Stromal cell of bone marrow (primary cell): ENCODE measurements around the gene CSTPP1.
"Not testable (repeated sequence)": the region's sequence is repeated elsewhere in the genome, so short reads cannot be mapped to it uniquely, and the experiment has no call there.

Source experiments
- DNase-seq: peaks from one replicate; pipeline ENCODE4 v3.0.0-alpha.2; 2012; ENCODE audit warnings: low read depth

Gene CSTPP1

DNA sequence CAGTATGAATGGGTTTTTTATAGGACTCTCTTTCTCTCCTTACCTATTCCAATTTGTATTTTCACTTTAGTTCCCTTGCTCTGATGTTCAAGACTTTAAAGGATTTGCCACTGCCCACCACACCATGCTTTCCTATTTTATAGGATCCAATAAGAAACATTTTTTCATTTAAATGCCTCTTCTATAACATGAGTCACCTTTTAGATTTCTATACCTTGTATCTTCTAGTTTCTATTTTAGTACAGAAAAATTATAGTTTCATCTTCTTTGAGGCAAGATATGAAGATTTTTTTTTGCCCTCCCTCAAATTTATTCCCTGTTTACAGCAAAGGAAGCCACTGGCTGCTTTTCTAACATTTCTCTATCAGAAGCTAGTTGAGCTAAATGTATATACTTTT is 163.4 kb downstream of the CSTPP1 start:
- DNase-seq, result no peak

DNA sequence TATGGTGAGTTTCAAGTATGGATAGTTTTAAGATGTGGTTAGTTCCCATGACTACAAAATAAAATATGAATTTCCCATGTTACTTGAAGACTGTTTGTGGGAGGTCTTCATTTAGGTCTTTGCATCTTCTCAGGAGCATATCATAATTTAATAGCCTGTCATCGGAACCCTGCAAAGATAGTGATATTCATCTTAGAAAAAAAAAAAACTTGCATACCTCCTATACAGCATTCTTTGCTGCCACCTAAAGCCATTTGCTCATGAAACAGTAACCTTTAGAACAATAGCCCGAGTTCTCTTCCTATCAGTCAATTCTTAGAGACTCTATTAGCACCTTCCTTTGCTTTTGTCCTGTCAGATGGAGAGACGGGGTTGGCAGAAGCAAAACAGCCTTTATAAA is 164.8 kb downstream of the CSTPP1 start:
- no peak for DNase-seq

DNA sequence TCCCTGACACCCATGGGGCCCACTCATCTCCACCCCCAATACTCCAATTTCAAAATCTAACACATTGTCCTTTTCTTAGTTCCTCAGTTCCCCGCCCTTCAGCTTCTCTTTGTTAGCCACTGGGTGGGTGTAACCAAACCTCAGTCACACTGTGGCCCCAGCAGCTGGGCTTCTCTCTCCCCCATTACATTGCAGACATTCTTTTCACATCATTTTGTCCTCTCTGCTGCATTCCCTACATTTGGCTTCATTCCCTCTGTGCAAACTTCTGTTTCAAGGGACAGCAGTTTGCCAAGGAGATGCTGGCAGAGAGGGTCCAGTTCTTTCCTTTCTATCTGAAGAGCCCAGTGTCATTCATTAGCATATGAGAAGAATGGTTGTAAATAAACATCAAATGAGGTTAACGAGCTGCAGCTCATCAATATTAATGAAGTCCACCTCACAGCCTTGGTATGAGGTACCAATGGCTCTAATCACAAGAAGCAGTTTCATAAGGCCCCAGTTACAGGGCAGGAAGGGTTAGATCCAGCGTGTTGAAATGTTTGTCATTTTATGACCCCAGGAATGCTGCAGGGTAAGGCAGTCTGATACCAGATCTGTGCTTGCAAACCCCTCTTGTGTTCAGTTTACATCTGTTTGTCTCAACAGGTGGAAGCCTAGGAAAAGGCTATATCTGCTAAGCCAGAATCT is 167.8 kb downstream of the CSTPP1 start:
- no peak for DNase-seq

DNA sequence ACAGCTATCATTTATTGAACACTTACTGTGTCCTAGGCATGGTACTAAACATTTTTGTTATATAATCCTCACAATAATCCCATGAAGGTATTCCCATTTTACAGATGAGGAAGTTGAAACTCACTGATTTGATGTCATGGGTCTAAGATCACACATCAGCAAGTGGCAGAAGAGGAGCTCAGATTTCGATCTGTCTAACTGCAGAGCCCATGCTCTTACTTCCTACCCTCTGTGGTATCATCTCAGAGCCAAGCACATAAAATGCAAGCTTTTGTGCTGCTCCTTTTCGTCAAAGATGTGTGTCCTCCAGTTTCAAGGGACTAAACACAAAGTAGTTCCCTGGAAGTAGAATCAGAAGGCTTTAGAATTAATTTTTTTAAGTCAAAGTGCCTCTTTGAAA is 169.0 kb downstream of the CSTPP1 start:
- no peak for DNase-seq

DNA sequence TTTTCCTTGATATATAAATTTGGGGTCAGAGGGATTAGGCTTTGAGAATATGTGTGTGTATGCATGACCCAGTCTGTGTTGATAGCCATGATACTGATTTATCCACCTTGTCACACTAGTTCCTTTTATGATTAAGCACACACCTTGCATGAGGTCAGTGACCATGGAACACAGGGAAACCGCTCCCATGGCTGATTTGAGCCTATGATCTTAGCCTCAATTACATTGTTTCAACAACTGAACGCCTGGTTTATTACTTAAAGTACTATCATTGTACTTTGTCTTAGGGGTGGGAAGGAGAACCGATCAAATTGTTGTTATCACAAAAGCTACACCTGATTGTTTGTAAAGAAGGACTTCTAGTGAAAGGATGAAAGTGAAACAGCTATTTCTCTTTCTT is 169.4 kb downstream of the CSTPP1 start:
- DNase-seq, result no peak

DNA sequence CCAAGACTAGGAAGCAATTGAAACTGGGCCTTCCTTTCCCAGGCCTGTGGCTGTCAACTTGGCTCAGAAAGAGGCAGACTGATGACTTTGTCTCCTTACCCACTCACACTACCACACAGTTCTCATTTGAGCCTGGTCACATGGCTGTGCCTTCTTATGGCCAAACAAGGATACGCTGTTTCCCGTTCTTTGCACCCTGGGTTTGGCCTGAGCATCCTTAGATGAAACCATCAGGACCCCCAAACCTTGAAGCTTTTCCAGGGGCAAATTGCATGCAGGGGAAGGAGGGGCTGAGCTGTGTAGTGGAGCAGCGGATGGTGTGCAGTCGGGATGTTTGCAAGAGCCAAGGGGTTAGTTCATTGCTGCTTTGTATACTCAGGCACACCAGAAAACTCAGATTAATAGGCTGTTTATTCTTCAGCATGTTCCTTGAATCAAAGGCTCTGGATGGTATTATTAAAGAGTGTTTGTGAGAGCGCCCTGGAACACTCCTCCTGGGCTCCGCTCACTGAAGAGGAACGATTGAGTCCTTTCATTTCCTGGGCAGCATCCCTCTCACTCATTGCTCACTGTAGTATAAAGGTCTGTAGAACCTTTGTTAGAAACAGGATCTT is 170.3 kb downstream of the CSTPP1 start:
- DNase-seq, result no peak

DNA sequence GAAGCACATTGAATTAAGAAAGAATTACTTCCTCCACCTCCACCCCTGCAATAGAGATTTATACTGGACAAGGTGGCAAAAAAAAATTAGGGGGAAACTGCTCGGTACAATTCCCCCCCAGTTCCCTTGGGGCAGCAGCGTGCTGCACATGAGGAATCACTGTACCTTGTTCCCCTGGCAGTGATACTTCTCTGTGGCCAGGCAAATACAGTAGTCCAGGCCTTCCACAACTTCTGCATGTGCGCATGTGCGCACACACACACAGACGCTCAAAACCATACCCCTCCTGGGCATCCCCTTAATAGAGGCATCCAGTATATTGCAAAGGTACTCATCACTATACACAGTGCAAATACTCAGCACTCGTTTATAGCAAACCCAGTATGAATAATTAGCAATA is 171.2 kb downstream of the CSTPP1 start:
- no peak for DNase-seq

DNA sequence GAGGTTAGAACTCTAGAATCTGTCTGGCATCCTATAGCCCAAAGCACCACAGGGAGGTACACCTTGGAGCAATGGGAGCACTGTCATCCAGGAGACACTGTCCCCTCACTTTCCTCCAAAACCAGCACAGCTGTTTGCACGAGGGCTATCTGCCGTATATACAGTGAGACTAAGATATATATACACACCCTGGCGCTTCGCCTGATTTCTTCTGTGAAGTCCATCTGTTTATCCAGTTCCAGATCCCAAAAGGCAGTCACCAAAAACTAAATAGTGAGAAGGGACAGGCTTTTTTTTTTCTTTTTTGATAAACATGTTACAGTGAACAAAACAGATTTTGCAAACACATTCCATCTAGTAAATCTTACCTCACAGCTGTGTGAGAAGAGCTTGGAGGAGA is 171.7 kb downstream of the CSTPP1 start:
- DNase-seq, result no peak

DNA sequence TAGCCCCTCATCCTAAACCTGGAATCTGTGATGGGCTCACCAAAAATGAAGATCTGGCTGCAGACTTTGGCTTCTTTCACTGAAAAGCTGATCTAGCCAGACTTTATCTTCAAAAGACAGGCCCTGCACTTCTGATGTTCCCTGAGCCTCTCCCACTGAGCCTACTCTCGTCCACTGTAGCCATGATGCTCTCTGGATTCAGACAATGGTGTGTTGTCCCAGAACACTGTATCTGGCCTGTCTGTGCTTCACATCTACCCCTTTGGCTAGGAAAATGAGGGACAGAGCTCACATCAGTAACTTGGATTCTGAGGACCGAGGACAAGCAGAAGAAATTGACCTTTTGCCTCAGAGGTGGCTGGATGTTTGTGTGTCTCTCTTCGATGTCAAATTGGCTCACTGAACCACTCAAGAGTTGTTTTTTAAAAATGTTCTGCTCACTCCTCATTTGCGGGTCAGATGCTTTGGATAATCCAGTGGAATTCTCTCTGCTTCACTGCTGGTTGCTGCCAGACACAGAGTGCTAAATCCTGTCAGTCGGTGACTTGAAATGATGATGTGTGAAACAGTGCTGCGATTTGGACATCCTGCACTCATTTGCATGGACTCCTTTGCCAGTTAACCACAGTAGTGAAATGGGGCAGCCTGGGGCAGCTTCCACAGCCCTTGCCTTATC is 172.6 kb downstream of the CSTPP1 start:
- no peak for DNase-seq

DNA sequence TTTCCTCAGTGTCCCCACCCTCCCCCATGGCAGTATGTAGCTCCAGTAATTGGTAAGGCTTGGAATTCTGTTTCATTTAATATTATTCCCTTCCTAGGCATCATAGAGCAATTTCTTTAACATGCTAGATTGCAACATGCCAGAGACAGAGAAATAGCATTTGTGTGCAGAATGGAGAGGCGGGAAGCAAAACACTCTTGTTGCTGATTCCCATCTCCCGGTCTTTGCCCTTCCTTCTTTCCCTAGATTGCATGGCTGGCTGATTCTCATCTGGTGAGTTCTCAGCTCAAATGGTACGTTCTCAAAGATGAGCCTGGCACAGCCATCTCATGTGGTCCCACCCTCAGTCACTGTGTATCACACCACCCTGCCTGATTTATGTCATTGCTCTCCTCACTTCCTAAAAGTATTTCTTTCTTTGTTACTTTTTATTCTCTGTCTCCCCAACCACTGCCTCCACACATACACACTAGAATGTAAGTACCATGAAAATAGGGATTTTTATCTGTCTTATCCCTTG is 173.2 kb downstream of the CSTPP1 start:
- DNase-seq, result no peak

DNA sequence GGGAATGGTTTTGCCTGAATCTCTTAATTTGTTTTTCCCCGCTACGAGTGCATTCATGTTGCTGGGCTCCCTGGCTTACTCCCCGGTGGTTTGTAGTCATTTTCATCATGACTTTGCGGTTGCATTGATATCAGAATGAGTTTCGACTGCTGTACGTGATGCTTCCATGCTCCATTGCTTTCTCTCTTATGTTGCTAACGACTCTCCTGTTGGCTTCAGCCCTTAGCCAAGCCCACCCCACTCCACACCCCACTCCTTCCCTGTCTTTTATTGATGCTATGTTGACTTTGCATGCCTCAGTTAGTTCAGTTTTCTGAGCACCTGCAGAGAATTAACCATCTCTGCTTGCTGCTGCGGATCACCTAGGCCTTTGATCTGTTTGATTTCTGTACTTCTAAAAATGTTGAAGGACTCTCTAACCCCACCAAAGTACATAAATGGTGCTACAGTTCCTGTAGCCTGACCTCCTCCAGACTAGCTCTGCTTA is 174.8 kb downstream of the CSTPP1 start:
- no peak for DNase-seq

DNA sequence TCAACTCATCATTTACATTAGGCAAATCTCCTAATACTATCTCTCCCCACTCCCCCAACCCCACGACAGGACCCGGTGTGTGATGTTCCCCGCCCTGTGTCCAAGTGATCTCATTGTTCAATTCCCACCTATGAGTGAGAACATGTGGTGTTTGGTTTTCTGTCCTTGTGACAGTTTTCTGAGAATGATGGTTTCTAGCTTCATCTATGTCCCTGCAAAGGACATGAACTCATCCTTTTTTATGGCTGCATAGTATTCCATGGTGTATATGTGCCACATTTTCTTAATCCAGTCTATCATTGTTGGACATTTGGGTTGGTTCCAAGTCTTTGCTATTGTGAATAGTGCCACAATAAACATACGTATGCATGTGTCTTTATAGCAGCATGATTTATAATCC is 176.4 kb downstream of the CSTPP1 start:
- DNase-seq, result not testable (repeated sequence)

DNA sequence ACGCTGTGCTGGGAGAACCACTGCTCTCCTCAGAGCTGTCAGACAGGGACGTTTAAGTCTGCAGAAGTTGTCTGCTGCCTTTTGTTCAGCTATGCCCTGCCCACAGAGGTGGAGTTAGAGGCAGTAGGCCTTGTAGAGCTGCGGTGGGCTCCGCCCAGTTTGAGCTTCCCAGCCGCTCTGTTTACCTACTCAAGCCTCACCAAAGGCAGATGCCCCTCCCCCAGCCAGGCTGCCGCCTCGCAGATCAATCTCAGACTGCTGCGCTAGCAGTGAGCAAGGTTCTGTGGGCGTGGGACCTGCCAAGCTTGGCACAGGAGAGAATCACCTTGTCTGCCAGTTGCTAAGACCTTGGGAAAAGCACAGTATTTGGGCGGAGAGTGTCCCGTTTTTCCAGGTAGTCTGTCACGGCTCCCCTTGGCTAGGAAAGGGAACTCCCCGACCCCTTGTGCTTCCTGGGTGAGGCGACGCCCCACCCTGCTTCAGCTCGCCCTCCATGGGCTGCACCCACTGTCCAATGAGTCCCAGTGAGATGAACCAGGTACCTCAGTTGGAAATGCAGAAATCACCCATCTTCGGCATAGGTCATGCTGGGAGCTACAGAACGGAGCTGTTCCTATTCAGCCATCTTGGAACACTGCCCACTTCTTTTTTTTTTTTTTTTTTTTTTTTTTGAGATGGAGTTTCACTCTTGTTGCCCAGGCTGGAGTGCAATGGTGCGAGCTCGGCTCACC is 182.6 kb downstream of the CSTPP1 start:
- not testable (repeated sequence) for DNase-seq

DNA sequence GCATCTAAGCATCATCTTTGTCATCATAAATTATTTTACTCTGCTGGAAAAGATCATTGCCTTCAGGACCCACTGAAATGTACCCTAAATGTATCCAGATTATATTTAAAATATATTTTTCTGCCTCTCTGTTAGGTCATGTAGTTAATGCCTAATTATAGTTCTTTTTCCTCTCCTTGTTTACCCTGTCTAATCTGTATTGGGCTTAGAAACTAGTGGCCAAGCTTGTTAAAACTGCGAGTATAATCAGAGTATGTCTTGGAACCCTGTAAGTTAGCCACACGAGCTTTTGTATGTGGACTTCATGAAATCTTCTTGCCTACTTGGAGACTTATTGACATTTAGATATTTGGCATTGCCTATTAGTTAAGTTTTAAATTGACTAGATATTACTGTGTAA is 184.5 kb downstream of the CSTPP1 start:
- DNase-seq, result no peak

DNA sequence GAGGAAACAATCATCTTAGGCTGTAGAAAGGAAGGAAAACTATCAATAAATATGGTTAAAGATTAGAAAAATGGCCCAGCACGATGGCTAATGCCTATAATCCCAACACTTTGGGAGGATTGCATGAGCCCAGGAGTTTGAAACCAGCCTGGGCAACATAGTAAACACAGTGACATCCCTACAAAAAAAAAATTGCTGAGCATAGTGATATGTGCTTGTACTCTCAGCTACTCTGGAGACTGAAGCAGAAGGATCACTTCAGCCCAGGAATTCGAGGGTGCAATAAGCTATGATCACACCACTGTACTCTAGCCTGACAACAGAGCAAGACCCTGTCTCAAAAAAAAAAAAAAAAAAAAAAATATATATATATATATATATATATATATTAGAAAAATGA is 185.2 kb downstream of the CSTPP1 start:
- no peak for DNase-seq

DNA sequence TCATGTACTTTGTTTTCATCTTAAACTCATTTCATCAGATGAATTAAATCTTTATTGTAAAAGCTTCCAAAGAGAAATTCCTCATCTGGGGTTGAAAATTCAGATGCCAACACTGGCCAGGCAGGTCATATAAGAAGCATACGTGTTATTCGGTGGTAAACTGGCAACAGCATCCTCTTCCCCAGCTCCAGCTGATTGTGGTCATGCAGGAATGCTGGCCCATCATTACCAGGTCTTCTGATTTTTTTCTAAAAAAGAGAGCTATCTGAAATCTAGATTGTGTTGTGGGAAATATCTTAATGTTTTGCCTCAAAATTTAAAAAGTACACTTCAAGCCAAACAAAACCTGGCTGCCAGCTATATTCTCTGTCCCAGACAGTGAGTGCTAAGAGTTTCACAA is 186.5 kb downstream of the CSTPP1 start:
- DNase-seq, result no peak

DNA sequence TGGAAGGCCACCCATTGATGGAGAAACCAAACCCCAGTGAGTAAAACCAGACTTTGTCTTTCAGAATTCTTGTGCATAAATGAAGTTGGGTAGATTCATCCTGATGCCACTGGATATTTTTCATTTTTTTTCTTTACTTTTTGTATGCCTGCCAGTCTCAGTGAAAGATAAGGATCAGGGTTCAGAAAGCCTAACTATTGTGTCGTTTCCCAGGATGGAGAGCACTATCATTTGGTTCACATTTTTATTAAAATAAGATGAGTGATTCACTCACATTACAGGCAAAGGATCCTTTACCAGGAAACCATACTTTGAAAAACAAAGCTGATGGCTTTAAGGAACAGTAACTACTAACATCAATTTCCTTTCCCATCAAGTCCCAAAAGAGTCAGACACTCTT is 188.1 kb downstream of the CSTPP1 start:
- DNase-seq, result no peak

DNA sequence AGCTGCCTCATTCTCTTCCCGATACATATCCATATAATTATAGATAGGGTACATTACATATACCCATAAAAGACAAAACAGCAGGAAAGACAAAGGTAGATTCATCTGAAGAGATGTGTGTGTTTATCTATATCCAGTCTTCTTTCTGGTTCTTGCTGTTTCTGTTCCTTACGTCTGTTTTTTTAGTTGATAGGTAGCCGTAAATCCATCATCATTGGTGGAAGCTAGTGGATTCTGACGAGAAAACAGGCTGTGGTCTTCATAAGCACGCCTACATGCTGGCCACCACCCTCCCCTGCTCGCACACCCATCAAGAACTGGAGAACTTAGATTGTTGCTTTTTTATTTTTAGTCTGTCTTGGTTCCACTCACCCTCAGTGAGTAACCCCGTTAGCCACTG is 188.5 kb downstream of the CSTPP1 start:
- DNase-seq, result no peak

DNA sequence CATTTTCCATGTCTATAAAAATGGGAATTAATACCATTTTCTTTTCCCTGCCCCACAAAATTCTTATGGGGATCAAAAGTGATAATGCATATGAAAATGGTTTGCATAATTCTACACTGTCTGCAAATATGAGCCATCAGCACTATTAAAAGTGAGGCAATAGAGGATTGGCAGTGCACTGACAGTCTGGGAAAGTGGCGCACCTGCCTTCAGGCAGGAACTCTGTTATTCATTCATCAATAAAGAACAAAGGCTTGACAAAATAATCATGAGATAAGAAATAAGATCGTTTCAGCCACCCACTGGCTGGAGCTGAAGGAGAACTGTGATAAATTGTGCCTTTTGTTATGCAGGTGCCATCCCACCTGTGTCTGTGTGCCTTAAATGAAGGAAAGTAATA is 190.7 kb downstream of the CSTPP1 start:
- DNase-seq, result no peak

DNA sequence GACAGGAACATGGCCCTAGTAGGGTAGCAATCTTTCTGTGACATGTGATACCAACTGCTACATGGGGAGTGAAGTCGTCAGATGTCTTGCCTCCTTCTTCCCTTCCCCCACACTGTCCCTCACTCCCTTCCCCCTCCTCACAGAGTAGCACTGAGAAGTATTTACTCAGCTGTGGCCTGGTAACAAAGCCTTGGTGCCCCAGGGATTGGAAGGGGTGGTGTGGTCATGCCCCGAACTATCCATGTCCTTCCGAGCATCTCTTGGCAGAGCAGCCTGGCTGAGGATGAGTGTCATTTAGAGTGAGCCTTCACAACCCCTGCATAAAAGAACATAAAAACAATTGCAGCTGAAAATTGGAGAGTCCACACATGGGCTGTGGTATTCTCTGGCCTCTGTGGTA is 194.0 kb downstream of the CSTPP1 start:
- DNase-seq, result no peak

DNA sequence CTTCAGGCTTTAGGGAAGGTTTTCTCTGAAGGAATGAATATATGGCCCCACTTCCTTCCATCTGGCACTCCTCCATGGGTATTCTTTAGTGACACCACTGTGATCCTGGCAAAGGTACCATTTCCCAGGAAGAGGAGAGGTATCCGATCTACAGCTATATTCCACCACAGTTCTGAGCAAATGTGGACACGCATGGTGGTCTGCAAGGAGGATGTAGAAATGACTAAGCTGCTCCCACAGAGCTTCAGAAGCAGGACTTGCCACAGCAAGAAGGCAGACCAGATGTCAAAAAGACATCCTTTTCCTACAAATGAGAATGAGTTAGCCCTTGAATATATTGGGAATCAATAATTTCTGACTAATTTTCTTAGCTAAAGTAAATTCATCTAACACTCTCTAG is 194.6 kb downstream of the CSTPP1 start:
- no peak for DNase-seq

DNA sequence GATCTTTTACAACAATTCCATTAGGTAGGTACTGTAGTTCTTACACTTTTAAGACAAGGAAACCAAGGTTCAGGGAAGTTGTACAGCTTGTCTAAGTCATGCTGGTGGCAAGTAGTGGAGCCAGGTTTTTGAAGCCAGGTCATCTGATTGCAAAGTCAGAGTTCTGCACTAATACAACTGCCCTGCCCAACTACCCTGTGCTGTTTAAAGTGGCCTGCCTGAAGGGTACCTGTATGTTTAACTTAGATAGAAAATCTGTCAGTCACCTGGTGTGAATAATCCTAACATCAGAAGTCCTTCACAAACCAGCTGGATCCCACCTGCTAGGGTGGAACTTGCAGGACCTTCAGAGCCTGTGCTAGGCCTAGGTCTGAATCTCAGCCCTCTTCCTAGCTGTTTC is 195.9 kb downstream of the CSTPP1 start:
- no peak for DNase-seq

DNA sequence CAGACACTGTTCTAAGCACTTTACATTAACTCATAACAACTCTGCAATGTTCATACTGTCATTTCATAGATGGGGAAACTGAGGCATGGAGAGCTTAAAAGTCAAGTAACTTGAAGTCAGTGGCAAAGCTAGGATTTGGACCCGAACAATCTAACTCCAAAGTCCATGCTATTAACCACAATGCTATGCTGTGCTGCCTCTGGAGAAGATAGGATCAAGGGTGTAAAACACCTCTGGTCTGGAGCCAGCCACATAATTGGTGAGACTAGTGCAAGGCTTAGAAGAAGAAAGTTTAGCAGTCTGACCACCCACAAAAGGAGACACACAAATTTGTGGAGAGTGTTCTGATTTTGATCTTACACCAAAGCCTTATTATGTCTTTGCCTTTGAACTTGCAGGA is 196.4 kb downstream of the CSTPP1 start:
- no peak for DNase-seq
